ENCODE data around the gene LUC7L2. TPM values are rescaled to one million over a fixed set of nuclear protein-coding genes. Genes with fewer than 3 reads are reported as not detected.

Gene LUC7L2
- total and polyA plus RNA-seq, 2 of the 8 experiments (the other 6 are each of a cell fraction or from before 2014, with no cell fraction given), result 22.9 to 67.8 TPM

DNA sequence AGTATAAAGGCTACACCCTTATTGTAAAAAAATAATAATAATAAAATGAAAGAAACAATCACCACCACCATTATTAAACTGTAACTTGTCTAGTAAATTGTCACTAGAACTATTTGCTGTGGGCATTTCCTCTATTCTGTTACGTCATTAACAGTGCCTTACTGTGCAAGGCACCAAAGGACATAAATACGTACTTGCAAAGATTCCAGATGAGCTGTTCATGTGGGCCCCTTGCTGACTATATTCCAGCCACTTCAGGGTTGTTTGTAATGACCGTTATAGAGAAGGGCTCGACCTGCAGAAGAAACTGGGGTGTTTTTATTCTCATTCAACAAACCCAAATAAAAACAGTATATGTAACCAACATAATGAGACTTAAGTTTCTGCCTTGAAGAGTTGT lies 63.4 kb downstream of the LUC7L2 start:
- Histone ChIP-seq H3K79me2 (ENCODE audit: control insufficient read depth in 1 of 2, insufficient read depth in 2 of 2, low read length in 2 of 2) (no peaks in the 10 kb centered on the region; a peak in 1 of 4 replicates), H3K23ac (ENCODE audit: insufficient read length) (no peak overlapping the region), H2BK120ac (replicated peaks; ENCODE audit: low read depth, low read length) (no peak overlapping the region), H3K27ac (ENCODE audit: low read depth, low read length) (no peak overlapping the region), H2BK12ac (ENCODE audit: low read depth, low read length) (no peak overlapping the region), H3K4ac (replicated peaks; ENCODE audit: insufficient read length, low read depth, low read length) (no peak overlapping the region), H3K9me3 (ENCODE audit: insufficient read depth in 2 of 2, low read depth in 1 of 2, low read length in 1 of 2) (no peaks in the 10 kb centered on the region), H4K91ac (replicated peaks; ENCODE audit: insufficient read length, low read length) (no peak overlapping the region), H2AFZ (ENCODE audit: low read length) (no peak overlapping the region), H3K4me2 (ENCODE audit: insufficient read depth in 1 of 2, low read depth in 2 of 2, low read length in 2 of 2) (no peak overlapping the region), H3K23me2 (ENCODE audit: low read depth, low read length) (0 out of 2 replicates have a peak, but pooled peaks cover 1% of the 10 kb centered on the region), H3K36me3 (ENCODE audit: control insufficient read depth in 2 of 4, insufficient read depth in 4 of 4, low read length in 3 of 4) (peaks cover 0 to 43% (median 10%) of the 10 kb centered on the region in 4 experiments; a peak in 5 of 8 replicates), H3K56ac (replicated peaks; ENCODE audit: insufficient read length, low read depth, low read length) (no peak overlapping the region), H3K4me3 (ENCODE audit: extremely low read depth in 1 of 4, insufficient read depth in 2 of 4, low read depth in 3 of 4, low read length in 4 of 4) (no peak overlapping the region), H3K27me3 (replicated peaks in 1 of 4; ENCODE audit: control insufficient read depth in 3 of 4, extremely low read depth in 1 of 4, insufficient read depth in 3 of 4, low read length in 3 of 4) (no peaks in the 10 kb centered on the region), H2BK15ac (ENCODE audit: low read length) (no peak overlapping the region), H4K20me1 (replicated peaks in 1 of 2; ENCODE audit: control insufficient read depth in 1 of 2, insufficient read depth in 2 of 2, low read length in 2 of 2) (peaks cover 0 to 2% of the 10 kb centered on the region in 2 experiments), H3K79me1 (ENCODE audit: low read depth, low read length) (no peaks in the 10 kb centered on the region), H2BK20ac (ENCODE audit: low read length) (no peak overlapping the region), H2BK5ac (ENCODE audit: low read depth, low read length) (no peak overlapping the region), H2AK5ac (ENCODE audit: low read depth, low read length) (no peak overlapping the region), H4K8ac (ENCODE audit: extremely low read depth, insufficient read depth, low read length) (no peak overlapping the region), H3K9ac (replicated peaks in 1 of 4; ENCODE audit: extremely low read depth in 1 of 4, low read depth in 3 of 4, low read length in 3 of 4) (no peak overlapping the region), H3K14ac (ENCODE audit: insufficient read length) (no peak overlapping the region), H3K18ac (ENCODE audit: extremely low read depth, low read length) (no peak overlapping the region), H3K4me1 (replicated peaks in 1 of 4; ENCODE audit: control insufficient read depth in 3 of 4, insufficient read depth in 4 of 4, low read length in 3 of 4) (no peaks in the 10 kb centered on the region), H4K5ac (ENCODE audit: insufficient read length, low read depth, low read length) (no peak overlapping the region)
- 97% methylated on average over 4 of the region's 4 CpGs; no CpG with 5 or more reads in 1 of the 2 experiments for WGBS, 2 experiments (ENCODE audit: extremely low coverage in 1 of 2, insufficient coverage in 1 of 2, insufficient read length in 1 of 2, insufficient replicate concordance in 2 of 2, low coverage in 1 of 2, low lambda C conversion rate in 2 of 2, missing lambda C conversion rate in 1 of 2)
- no peak for DNase-seq (ENCODE audit: low read depth in 1 of 2, low spot score in 2 of 2)
- no peak for FAIRE-seq
- ChIA-PET POLR2A (ENCODE audit: partially characterized antibody) (no interaction called here), CTCF (ENCODE audit: partially characterized antibody) (interaction anchor here (0.7 to 2.4 kb wide), 3 partner anchors 9 to 68 kb away, joined by 3 to 16 read pairs (median 10); no protein-coding TSS in a partner anchor)
- TF ChIP-seq TBP (IDR thresholded peaks at IDR 0.05; ENCODE audit: low read depth, low read length) (no peak), CBX5 (IDR thresholded peaks at IDR 0.05; ENCODE audit: low read depth, low read length) (no peak), GTF2F1 (IDR thresholded peaks at IDR 0.05; ENCODE audit: borderline replicate concordance, low read depth, low read length) (no peak), SRF (IDR thresholded peaks at IDR 0.05; ENCODE audit: low read depth, low read length) (no peak), RAD21 (IDR thresholded peaks at IDR 0.05 in 1 of 2, conservative IDR thresholded peaks at IDR 0.05 in 1 of 2; ENCODE audit: low read depth in 2 of 2, low read length in 2 of 2) (no peak), GABPA (IDR thresholded peaks at IDR 0.05; ENCODE audit: borderline replicate concordance, insufficient read depth, low read length) (no peak), POU5F1 (IDR thresholded peaks at IDR 0.05; ENCODE audit: low read depth, low read length) (no peak), TEAD4 (IDR thresholded peaks at IDR 0.05; ENCODE audit: low read depth, low read length) (no peak), RFX5 (IDR thresholded peaks at IDR 0.05; ENCODE audit: borderline replicate concordance, low read depth, low read length) (no peak)
- TF ChIP-seq, protein P1, sequence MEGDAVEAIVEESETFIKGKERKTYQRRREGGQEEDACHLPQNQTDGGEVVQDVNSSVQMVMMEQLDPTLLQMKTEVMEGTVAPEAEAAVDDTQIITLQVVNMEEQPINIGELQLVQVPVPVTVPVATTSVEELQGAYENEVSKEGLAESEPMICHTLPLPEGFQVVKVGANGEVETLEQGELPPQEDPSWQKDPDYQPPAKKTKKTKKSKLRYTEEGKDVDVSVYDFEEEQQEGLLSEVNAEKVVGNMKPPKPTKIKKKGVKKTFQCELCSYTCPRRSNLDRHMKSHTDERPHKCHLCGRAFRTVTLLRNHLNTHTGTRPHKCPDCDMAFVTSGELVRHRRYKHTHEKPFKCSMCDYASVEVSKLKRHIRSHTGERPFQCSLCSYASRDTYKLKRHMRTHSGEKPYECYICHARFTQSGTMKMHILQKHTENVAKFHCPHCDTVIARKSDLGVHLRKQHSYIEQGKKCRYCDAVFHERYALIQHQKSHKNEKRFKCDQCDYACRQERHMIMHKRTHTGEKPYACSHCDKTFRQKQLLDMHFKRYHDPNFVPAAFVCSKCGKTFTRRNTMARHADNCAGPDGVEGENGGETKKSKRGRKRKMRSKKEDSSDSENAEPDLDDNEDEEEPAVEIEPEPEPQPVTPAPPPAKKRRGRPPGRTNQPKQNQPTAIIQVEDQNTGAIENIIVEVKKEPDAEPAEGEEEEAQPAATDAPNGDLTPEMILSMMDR (IDR thresholded peaks at IDR 0.05; ENCODE audit: control extremely low read depth in 1 of 3, insufficient read depth in 1 of 3, low read depth in 1 of 3, low read length in 3 of 3), result no peak
- TF ChIP-seq, protein P2, sequence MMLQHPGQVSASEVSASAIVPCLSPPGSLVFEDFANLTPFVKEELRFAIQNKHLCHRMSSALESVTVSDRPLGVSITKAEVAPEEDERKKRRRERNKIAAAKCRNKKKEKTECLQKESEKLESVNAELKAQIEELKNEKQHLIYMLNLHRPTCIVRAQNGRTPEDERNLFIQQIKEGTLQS (IDR thresholded peaks at IDR 0.05; ENCODE audit: insufficient read depth, low read depth, low read length), result no peak

Measured in H1 (cell line).